ES-I3 (cell line): ENCODE data around the gene ERGIC3.
"Not testable (repeated sequence)": the region's sequence is repeated elsewhere in the genome, so short reads cannot be mapped to it uniquely, and the experiment has no call there.

Source experiments
- H3K36me3 ChIP-seq: 2 replicates; pipeline ENCODE4 v1.6.1; 2013; ENCODE audit warnings: mild to moderate bottlenecking, low read length, control low read depth, moderate library complexity; ENCODE audit not compliant: insufficient read depth
- H3K4me1 ChIP-seq: 2 replicates; pipeline ENCODE4 v1.6.1; 2013; ENCODE audit warnings: mild to moderate bottlenecking, control low read depth, low read length; ENCODE audit not compliant: insufficient read depth
- H3K9ac ChIP-seq: 2 replicates; pipeline ENCODE4 v1.6.1; 2013; ENCODE audit warnings: low read depth, mild to moderate bottlenecking, low read length, moderate library complexity
- H3K9me3 ChIP-seq: 2 replicates; pipeline ENCODE4 v1.6.1; 2013; ENCODE audit warnings: mild to moderate bottlenecking, low read length, moderate library complexity; ENCODE audit not compliant: control insufficient read depth, insufficient read depth

The ERGIC3 gene

GRCh38 chr20:35510951-35511735 is 30.7 kb upstream of the ERGIC3 start:
- Histone ChIP-seq H3K36me3 (no peaks in the 10 kb centered on the region), H3K4me1 (no peaks in the 10 kb centered on the region), H3K9ac (no peak overlapping the region), H3K9me3 (no peaks in the 10 kb centered on the region)

- no peaks in the 10 kb centered on the region for H3K4me1 ChIP-seq
- H3K36me3 ChIP-seq: no peaks in the 10 kb centered on the region
- H3K9me3 ChIP-seq: no peaks in the 10 kb centered on the region
These were observed 30.0 kb upstream of the ERGIC3 start for GRCh38 chr20:35511814-35512420.

GRCh38 chr20:35514371-35514932 is 27.4 kb upstream of the ERGIC3 start:
- no peak overlapping the region for H3K9ac ChIP-seq
- no peaks in the 10 kb centered on the region for H3K36me3 ChIP-seq
- no peaks in the 10 kb centered on the region for H3K4me1 ChIP-seq
- no peaks in the 10 kb centered on the region for H3K9me3 ChIP-seq

More at GRCh38 chr20:35511814-35512420, 30.0 kb upstream of the ERGIC3 start:
- H3K9ac ChIP-seq: no peak overlapping the region

GRCh38 chr20:35515341-35515740 is 26.5 kb upstream of the ERGIC3 start:
- Histone ChIP-seq H3K9ac (no peak overlapping the region), H3K9me3 (no peaks in the 10 kb centered on the region), H3K36me3 (no peaks in the 10 kb centered on the region), H3K4me1 (no peaks in the 10 kb centered on the region)

GRCh38 chr20:35515949-35516645 is 25.8 kb upstream of the ERGIC3 start:
- Histone ChIP-seq H3K36me3 (no peaks in the 10 kb centered on the region), H3K9ac (no peak overlapping the region), H3K9me3 (no peaks in the 10 kb centered on the region), H3K4me1 (no peaks in the 10 kb centered on the region)

GRCh38 chr20:35517125-35517524 is 24.8 kb upstream of the ERGIC3 start:
- H3K9me3 ChIP-seq: no peaks in the 10 kb centered on the region
- no peaks in the 10 kb centered on the region for H3K36me3 ChIP-seq
- no peaks in the 10 kb centered on the region for H3K4me1 ChIP-seq
- no peak overlapping the region for H3K9ac ChIP-seq

- not testable (repeated sequence) for H3K4me1 ChIP-seq, H3K36me3 ChIP-seq, H3K9ac ChIP-seq, H3K9me3 ChIP-seq
These were observed 24.1 kb upstream of the ERGIC3 start for GRCh38 chr20:35517767-35518166.

- no peaks in the 10 kb centered on the region for H3K4me1 ChIP-seq
- H3K36me3 ChIP-seq: no peaks in the 10 kb centered on the region
- H3K9ac ChIP-seq: no peak overlapping the region
- H3K9me3 ChIP-seq: no peaks in the 10 kb centered on the region
These were observed 22.9 kb upstream of the ERGIC3 start for GRCh38 chr20:35518955-35519354.

- Histone ChIP-seq H3K4me1 (no peaks in the 10 kb centered on the region), H3K9me3 (no peaks in the 10 kb centered on the region; the same call in 1 of the 2 replicates), H3K36me3 (no peaks in the 10 kb centered on the region), H3K9ac (no peak overlapping the region)
These were observed 18.5 kb upstream of the ERGIC3 start for GRCh38 chr20:35523298-35523888.

- H3K36me3 ChIP-seq: no peaks in the 10 kb centered on the region
- H3K4me1 ChIP-seq: no peaks in the 10 kb centered on the region
- no peaks in the 10 kb centered on the region; the same call in 1 of the 2 replicates for H3K9me3 ChIP-seq
- no peak overlapping the region for H3K9ac ChIP-seq
These were observed 16.2 kb upstream of the ERGIC3 start for GRCh38 chr20:35525639-35526038.

- Histone ChIP-seq H3K9me3 (no peaks in the 10 kb centered on the region; the same call in 1 of the 2 replicates), H3K36me3 (no peaks in the 10 kb centered on the region), H3K4me1 (no peaks in the 10 kb centered on the region), H3K9ac (no peak overlapping the region)
These were observed 14.6 kb upstream of the ERGIC3 start for GRCh38 chr20:35527122-35527769.

GRCh38 chr20:35529552-35529951 is 12.3 kb upstream of the ERGIC3 start, which contains the start of gene C20orf173:
Gene C20orf173, minus strand, starts transcription at chr20:35529652. Its CDS starts 279 bp downstream, at chr20:35529373.
- H3K9me3 ChIP-seq: no peaks in the 10 kb centered on the region; the same call in 1 of the 2 replicates
- H3K9ac ChIP-seq: no peak within 1 kb of the TSS
- no peaks in the 10 kb centered on the region for H3K36me3 ChIP-seq

GRCh38 chr20:35539756-35540212 is 2.1 kb upstream of the ERGIC3 start:
- no peaks in the 10 kb centered on the region for H3K4me1 ChIP-seq
- H3K9ac ChIP-seq: peak overlapping the region; percentile 46
- no peaks in the 10 kb centered on the region for H3K36me3 ChIP-seq
- no peaks in the 10 kb centered on the region for H3K9me3 ChIP-seq

More at GRCh38 chr20:35529552-35529951, 12.3 kb upstream of the ERGIC3 start, which contains the start of gene C20orf173:
- no peaks in the 10 kb centered on the region for H3K4me1 ChIP-seq
